Uterus (tissue), 2 donors: Measurements from ENCODE around the gene MYL7.

ENCODE experiments used
- CTCF ChIP-seq, 4 experiments: fragments of 200-600 bp in 2 of 4; fragments of 450-650 bp in 2 of 4; sonication (generic) in 2 of 4; IDR thresholded peaks; one replicate each; pipeline ENCODE4 v1.5.1; 2016 to 2019; ENCODE audit warnings: antibody characterized with exemption in 4 of 4, mild to moderate bottlenecking in 2 of 4, moderate library complexity in 1 of 4
- POLR2A ChIP-seq, 2 donors: fragments of 450-650 bp; IDR thresholded peaks; one replicate each; pipeline ENCODE4 v1.6.1; 2016; ENCODE audit warnings: antibody characterized with exemption in 2 of 2, mild to moderate bottlenecking in 1 of 2, moderate library complexity in 1 of 2

- TF ChIP-seq CTCF (IDR thresholded peaks at IDR 0.05), result no peak
- no peak for TF ChIP-seq POLR2A (IDR thresholded peaks at IDR 0.05)
Measured at GRCh38 chr7:44162179-44162578, 21.0 kb upstream of the MYL7 start.
